Fibroblast of peridontal ligament (primary cell): ENCODE results near the gene NUP62CL.

Source experiments
- DNase-seq: peaks from one replicate; pipeline ENCODE4 v3.0.0-alpha.2; 2010; ENCODE audit errors: extremely low read depth

The NUP62CL gene

GRCh38 chrX:107153005-107153404 is 53.2 kb downstream of the NUP62CL start:
- no peak for DNase-seq

GRCh38 chrX:107146670-107147069 is 59.6 kb downstream of the NUP62CL start:
- no peak for DNase-seq

- DNase-seq: no peak
These were observed 70.3 kb downstream of the NUP62CL start for GRCh38 chrX:107135965-107136307.

- DNase-seq: peak; percentile 48
These were observed 70.9 kb downstream of the NUP62CL start for GRCh38 chrX:107135049-107135964.

- DNase-seq: no peak
These were observed 82.5 kb downstream of the NUP62CL start for GRCh38 chrX:107123750-107124149.

- no peak for DNase-seq
These were observed 87.0 kb downstream of the NUP62CL start for GRCh38 chrX:107119283-107119682.

GRCh38 chrX:107118322-107119147 is 87.7 kb downstream of the NUP62CL start, which contains the start of gene RBM41:
Gene RBM41, minus strand, starts transcription at chrX:107118822. Its CDS starts 49 bp downstream, at chrX:107118773.
- DNase-seq: peak; percentile 80

- DNase-seq: peak; percentile 9
These were observed 88.3 kb downstream of the NUP62CL start for GRCh38 chrX:107117993-107118321.

GRCh38 chrX:107107459-107107858 is 98.8 kb downstream of the NUP62CL start:
- DNase-seq: no peak

GRCh38 chrX:107102980-107103379 is 103.3 kb downstream of the NUP62CL start:
- no peak for DNase-seq

GRCh38 chrX:107076158-107076557 is 130.1 kb downstream of the NUP62CL start:
- no peak for DNase-seq
